SK-N-MC (cell line): ENCODE results near the gene NEDD9.

Experiments
- EZH2 ChIP-seq: fragments of 200-600 bp; sonication (generic); IDR thresholded peaks from one replicate; pipeline ENCODE4 v1.6.1; 2017; ENCODE audit warnings: antibody characterized with exemption
- FOXP2 ChIP-seq: optimal IDR thresholded peaks from 2 replicates; pipeline ENCODE3; 2011; ENCODE audit warnings: mild to moderate bottlenecking, moderate library complexity; ENCODE audit not compliant: insufficient read depth; ENCODE audit errors: extremely low read length, control extremely low read depth
- POLR2AphosphoS5 ChIP-seq: IDR thresholded peaks from 2 replicates; pipeline ENCODE4 v1.6.1; 2012; ENCODE audit warnings: mild to moderate bottlenecking, low read depth, low read length, borderline replicate concordance

GRCh38 chr6:11236076-11236750 is 3.7 kb upstream of the NEDD9 start:
- TF ChIP-seq EZH2 (no peak), POLR2AphosphoS5 (no peak), FOXP2 (no peak)
